Stimulated activated naive CD8-positive, alpha-beta T cell treated with anti-CD3 and anti-CD28 coated beads, Interleukin-15, Interleukin-2, amounts not matched to agents 100 U/mL and 50 U/mL, for 24 hours (primary cell): ENCODE measurements around the gene TMC7.
"Not testable (repeated sequence)": the region's sequence is repeated elsewhere in the genome, so short reads cannot be mapped to it uniquely, and the experiment has no call there.

ENCODE experiments used
- ATAC-seq: fragments of 150-1000 bp; cut with Tn5 transposase; one replicate; pipeline ENCODE4 v1.10.0; 2021
- DNase-seq: peaks from one replicate; pipeline ENCODE4 v3.0.0; 2021

The TMC7 gene

DNA sequence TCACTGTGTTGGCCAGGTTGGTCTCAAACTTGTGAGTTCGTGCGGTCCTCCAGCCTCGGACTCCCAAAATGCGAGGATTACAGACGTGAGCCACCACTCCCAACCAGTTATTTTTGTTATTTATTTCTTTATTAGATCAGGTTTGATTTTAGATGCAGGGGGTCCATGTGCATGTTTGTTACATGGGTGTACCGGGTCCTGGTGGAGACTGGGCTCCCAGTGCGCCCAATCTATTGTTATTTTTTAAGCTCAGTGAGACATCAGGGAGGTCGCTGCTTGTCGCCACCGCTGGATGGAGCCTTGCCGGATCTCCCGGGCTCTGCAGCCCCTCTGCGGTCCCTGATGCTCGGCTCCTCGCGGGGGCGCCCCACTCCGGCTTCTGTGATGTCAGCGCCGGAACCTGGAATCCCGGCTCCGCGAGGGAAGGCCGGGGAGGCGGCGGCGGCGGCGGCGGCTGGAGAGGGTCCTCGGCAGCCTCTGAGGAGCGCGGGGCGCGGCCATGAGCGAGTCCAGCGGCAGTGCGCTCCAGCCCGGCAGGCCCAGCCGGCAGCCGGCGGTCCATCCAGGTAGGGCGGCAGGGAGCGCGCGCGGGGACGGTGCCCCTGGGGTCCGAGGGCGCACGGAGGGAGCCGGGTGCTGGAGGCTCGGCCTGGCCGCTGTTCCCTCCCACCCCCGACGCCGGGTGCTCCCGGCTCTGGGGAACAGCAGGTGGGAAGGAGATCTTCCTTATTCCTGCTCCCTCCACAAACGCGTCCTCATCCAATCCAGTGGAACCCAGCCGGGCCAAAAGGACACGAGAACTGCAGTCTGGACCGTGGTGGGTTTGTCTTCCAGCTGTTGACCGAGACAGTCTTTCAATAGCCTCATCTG is at the start of gene TMC7:
TSS of gene TMC7 (plus strand) at position 370 of the 870 bp plus-strand sequence. CDS start at position 500, 130 bp downstream.
- DNase-seq (peak; percentile 60), ATAC-seq (peak; percentile 82)

DNA sequence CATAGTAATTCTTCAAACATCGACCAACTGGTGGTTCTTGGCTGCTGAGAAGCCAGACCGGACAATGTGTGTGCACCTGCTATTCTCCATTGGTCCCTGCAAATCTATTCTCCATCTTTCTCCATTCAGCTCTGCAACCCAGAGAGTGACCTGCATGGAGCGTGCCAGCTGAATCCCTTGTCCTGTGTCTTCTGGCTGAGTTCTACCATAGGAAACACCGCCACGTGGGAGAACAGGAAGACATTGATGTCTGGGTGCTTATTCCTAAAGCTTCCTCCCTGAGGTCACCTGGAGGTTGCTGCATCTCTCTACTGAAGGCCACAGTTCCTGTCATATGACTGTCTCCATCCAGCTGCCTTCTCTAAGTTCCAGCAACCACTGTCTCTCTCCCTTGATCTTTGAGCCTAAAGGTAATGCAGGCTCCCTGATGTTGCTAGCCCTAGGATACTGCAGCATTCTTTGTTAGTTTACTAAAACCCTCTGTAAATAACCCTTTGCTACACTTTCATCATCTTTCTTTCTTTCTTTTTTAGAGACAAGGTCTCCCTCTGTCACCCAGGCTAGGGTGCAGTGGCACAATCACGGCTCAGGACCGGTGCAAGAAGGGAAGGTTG is 46.9 kb upstream of the TMC7 start:
- DNase-seq = no peak
- ATAC-seq = no peak

DNA sequence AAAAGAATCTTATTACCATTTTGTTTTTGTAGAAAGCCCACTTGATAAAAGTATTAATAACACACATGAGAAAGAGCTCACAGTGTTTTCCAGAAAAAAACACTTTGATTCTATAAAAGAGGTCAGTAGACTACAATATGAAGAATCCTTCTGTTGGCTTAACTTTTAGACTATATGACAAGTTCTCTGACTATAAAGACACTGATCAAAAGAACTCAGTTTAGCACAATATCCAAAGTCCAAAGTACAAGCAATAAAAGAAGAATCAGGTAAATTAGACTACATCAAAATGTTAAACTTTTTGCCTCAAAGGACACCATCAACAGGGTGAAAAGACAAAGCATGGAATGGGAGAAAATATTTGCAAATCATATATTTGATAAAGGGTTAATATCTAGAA is 46.3 kb upstream of the TMC7 start:
- ATAC-seq = no peak
- no peak for DNase-seq

DNA sequence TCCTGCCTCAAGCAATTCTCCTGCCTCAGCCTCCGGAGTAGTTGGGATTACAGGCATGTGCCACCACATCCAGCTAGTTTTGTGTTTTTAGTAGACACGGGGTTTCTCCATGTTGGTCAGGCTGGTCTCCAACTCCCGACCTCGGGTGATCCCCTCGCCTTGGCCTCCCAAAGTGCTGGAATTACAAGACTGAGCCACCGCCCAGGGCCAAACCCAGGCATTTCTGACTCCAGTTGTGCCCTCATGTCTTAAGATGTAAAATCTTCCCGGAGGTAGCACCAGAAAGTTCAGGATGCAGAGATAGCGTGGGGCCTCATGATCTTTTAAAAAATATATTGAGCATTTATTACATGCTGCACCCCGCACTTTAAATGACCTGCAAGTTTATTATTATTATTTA is 44.7 kb upstream of the TMC7 start:
- DNase-seq (no peak), ATAC-seq (no peak)

DNA sequence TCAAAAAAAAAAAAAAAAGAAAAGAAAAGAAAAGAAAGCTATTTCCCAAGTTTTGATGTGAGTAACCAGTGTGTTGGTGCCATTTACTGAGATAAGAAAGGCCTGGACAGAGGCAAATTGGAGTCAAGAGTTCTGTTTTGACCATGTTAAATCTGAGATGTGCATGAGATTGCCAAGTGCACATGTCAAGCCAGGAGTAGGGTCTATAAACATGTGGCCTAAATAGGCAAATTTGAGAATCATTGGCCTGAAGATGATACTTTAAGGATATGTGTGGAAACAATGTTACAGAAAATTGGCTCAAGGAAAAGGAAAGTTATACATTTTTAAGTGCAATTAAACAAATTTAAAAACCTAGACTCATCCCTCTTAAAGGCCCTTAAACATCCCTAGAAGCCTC is 42.3 kb upstream of the TMC7 start:
- DNase-seq = no peak
- ATAC-seq = no peak

- ATAC-seq = no peak
- DNase-seq = no peak
Measured at GRCh38 chr16:18942061-18942460, 41.7 kb upstream of the TMC7 start.

DNA sequence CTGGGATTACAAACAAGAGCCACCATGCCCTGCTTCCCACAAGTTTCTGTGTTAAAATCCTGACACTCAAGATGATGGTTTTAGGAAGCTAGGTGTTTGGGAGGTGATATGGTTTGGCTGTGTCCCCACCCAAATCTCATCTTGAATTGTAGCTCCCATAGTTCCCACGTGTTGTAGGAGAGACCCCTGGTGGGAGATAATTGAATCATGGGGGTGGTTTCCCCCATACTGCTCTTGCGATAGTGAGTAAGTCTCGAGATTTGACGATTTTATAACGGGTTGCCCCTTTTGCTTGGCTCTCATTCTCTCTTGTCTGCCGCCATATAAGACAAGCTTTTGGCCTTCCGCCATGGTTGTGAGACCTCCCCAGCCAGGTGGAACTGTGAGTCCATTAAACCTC is 40.3 kb upstream of the TMC7 start:
- ATAC-seq (no peak), DNase-seq (no peak)

DNA sequence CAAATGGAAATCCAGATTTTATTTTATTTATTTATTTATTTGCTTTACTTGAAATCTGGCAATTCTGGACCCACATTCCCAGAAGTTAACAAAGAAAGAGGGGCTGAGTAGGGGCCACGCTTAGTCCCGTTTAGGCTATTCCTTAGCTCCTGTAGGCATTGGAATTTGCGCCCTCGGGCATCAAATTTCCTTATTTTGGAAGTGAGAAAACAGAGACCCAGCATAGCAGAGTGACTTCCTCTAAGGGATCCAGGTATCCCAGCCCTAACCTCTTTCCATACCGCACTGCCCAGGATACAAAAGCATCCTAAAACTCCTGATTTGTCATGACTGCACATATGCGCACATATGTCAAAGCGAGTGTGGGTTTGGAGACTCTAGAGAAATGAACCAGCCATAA is 38.5 kb upstream of the TMC7 start:
- no peak for ATAC-seq
- no peak for DNase-seq

GRCh38 chr16:18948372-18949020 is 35.2 kb upstream of the TMC7 start:
- DNase-seq = no peak
- ATAC-seq = no peak

GRCh38 chr16:18950469-18951185 is 33.1 kb upstream of the TMC7 start:
- no peak for DNase-seq
- ATAC-seq = no peak

GRCh38 chr16:18953547-18953946 is 30.2 kb upstream of the TMC7 start:
- no peak for DNase-seq
- no peak for ATAC-seq

GRCh38 chr16:18955874-18956580 is 27.7 kb upstream of the TMC7 start:
- not testable (repeated sequence) for DNase-seq, ATAC-seq

GRCh38 chr16:18956658-18957241 is 27.0 kb upstream of the TMC7 start:
- not testable (repeated sequence) for DNase-seq, ATAC-seq

DNA sequence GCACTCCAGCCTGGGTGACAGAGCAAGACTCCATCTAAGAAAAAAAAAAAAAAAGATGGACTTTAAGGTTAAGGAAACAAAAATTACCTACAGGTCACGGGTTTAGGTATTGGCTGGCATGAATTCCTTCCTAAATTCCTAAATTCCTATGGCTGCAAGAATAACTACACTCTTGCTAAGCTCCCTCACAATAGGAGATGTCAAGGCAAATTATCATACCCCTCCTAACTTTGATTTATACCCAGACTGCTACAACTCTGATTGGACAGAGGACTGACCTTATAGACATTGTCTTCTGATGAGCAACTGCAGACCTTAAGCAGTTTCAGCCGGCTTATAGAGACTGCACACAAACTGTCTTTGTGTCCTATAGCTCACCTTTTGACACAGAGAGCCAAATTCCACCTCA is 25.1 kb upstream of the TMC7 start:
- no peak for DNase-seq
- ATAC-seq = no peak

- DNase-seq = no peak
Measured at GRCh38 chr16:18959031-18959505, 24.7 kb upstream of the TMC7 start.

GRCh38 chr16:18965555-18965954 is 18.2 kb upstream of the TMC7 start:
- no peak for ATAC-seq
- DNase-seq = no peak

More at GRCh38 chr16:18959031-18959505, 24.7 kb upstream of the TMC7 start:
- ATAC-seq = no peak

DNA sequence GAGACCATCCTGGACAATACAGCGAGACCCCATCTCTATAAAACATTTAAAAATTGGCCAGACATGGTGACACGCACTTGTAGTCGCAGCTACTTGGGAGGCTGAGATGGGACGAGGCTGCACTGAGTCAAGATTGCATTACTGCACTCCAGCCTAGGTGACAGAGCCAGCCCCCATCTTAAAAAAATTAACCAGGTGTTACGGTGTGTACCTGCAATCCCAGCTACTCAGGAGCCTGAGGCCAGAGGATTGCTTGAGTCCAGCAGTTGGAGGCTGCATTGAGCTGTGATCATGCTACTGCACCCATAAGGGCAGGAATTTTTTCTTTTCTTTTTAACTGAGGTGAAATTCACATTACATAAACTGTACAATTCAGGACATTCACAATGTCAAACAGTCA is 16.9 kb upstream of the TMC7 start:
- DNase-seq (no peak), ATAC-seq (no peak)

- DNase-seq = peak; percentile 85
Measured at GRCh38 chr16:18969050-18969854, 14.5 kb upstream of the TMC7 start.

GRCh38 chr16:18969855-18970240 is 13.9 kb upstream of the TMC7 start:
- DNase-seq = no peak
- no peak for ATAC-seq

More at GRCh38 chr16:18969050-18969854, 14.5 kb upstream of the TMC7 start:
- ATAC-seq = peak; percentile 80

DNA sequence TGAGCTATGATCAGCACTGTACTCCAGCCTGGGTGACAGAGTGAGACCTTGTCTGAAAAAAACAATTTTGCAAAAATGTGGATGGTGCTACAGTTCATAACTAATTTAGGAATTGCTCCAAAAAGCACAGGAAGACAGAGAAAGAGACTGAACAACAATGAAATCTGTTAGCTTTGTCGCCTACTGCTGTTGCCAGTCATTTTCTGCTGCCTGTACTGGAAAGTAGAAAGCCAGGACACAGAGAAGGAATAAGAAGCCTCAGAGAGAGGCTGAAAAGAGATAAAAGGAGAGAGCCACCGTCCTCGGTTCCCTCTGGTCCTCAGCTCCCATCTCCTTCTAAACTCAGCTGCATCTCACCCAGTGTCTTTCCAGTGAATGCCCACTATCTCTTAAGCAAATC is 8.6 kb upstream of the TMC7 start:
- DNase-seq = no peak
- no peak for ATAC-seq
